HG02763 (cell line): Measurements from ENCODE around the gene NGLY1.

ENCODE experiments used
- ATAC-seq: cut with Tn5 transposase; IDR thresholded peaks from one replicate; pipeline ENCODE4 v1.9.1; 2021; ENCODE audit warnings: mild to moderate bottlenecking, moderate library complexity; ENCODE audit not compliant: unreplicated experiment

Gene NGLY1

DNA sequence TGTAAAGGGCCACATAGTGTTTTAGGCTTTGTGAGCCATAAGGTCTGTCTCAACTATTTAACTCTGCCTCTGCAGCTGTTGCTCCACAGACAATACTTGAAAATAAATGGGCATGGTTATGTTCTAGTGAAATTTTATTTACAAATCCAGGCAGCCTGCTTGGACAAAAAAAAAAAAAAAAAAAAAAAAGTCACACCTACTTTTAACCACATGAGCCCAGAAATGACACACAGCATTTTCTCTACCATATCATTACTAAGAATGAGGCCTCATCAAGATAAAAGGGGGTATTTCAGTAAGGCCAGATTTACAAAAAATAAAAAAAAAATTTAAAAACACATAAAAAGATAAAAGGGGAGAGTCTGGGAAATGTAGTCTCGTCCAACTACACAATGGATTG, 1.7 kb upstream of the NGLY1 start:
- no peak for ATAC-seq

DNA sequence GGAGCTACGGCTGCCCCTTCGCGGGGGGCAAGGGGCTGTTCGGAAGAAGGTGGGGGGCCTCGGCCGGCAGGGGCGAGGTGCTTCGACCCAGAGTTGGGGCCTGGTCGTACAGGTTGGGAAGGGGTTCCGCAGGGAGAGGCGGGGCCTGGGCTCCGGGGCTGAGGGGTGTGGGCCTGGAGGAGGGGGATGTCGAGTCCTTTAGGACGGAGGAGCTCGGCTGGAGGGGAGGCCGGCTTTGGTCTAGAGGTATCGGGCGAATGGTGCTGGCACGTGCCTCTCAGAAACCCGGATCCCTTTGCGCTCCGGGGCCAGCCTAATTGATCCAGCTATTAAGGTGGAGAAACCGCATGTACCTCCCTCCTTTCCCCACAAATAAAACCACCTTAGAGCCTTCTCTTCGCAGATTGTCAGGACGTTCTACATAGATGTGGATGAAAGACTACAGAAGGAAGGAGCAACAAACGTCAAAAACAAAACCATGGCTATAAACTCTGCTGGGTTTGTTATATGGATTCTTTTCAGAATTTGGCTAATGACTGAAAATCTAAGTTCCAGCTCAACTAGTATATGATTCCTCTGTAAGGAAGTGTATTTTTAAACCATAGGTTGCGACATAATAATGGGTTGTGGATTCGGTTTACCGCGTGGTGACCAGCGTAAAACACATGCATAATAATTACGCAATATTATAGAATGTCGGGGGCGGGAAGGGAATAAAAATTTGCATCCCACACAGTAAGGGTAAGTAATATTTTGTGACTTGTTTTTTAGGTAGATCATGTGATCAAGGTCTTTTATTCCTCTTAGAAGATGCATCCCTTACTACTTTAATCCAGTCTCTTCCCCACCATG, 644 bp upstream of the NGLY1 start:
- peak; percentile 29 for ATAC-seq

DNA sequence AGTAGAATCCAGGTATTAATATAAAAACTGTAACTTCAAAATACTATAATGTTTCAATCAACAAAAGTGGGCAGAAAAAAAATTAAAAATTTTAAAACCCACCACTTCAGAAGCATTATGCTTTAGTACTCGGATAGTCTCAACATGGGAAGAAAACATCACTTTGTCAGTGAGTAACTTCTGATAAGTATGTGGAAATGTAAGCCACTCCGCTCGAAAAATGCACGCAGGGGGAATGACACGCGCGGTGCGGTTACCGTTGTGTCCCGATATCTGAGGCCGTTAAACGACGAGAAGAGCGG, 656 bp downstream of the NGLY1 start:
- no peak for ATAC-seq

DNA sequence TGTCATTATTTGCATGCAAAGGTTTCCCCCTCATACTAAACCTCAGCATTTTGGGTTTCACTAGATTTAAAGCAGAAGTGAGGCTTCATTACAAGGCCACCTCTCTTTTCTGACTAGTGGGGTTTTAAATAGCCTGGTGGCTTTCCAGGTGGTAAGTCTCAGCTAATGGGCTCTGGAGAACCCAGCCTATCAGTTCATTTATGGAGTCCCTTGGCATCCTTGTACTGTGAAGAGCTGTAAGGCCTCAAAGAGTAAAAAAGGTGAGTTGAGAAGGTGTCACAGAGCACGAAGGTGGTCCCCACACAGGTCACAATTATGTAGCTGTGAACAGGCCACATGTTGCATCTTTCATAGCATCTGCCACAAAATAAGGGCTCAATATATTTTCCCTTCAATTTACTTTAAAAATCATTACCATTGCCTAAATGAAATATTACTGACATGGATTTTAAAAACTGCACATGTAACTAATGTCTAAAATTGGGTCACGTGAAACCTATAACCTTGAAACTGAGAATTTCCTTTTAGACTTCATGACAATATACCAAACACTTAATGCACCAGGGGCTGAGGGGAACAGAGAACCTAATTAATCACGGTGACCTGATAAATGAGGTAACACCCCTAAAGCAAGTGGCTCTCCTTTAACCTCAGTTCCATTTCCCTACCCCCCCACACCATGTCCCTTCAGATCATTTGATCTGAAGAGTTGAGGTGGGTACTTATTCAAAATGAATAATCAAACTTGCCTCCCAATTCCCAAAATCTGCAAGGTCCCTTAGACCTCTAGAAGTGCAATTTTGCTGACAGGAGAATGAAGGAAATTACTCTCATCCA, 1.3 kb downstream of the NGLY1 start:
- ATAC-seq = peak; percentile 53

DNA sequence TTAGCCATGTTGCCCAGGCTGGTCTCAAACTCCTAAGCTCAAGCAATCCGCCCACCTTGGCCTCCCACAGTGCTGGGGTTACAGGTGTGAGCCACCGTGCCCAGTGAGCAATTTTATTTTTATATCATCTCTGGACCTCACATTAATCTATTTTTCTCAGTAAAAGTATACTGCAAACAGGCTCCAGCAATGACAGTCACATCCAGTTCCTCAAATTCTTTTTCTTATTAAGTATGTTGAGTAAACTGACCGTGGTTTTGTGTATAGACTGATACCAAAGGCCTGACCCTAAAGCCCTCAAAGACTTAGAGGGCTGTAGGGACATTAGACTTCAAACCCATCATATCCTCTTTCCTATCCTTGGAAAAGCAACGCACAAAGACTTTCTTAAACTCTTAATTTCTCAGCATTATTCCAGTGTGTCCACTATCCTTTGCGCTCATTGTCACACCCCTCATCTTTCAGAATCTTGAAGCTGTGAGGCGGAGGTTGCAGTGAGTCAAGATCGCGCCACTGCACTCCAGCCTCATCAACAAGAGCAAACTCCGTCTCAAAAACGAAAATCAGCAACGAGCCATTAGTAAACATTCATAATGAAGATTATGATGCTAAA, 2.0 kb downstream of the NGLY1 start:
- ATAC-seq = no peak

DNA sequence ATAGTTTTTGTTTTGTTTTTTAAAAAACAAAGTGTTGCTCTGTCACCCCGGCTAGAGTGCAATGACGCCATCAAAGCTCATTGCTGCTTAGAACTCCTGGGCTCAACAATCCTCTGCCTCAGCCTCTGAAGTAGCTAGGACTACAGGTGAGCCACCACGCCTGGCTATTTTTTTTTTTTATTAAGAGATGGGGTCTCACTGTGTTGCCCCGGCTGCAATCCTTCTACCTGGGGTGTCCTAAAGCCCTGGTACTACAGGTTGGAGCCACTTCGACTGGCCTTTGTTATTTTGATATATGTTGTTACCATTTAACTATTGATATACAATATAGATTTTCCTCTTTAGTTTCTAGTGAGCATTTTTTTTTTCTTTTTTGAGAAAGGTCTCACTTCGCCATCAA, 2.6 kb downstream of the NGLY1 start:
- no peak for ATAC-seq

DNA sequence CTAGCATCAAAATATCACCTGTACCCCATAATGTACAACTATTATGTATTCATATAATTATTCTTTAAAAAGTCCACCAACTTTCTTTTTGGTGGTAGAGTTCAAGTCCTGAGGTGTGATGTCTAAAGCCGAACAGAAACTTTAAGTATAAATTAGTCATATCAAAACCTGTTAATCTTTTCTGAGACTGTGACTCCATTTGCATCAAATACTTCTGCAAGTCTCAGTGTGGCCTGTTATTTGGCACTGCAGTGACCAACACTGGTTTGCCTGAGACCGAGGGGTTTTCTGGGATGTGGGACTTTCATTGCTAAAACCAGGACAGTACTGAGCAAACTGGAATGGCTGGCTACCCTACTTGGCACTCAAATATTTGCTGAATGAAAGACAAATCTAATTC, 7.3 kb downstream of the NGLY1 start:
- ATAC-seq = peak; percentile 46

DNA sequence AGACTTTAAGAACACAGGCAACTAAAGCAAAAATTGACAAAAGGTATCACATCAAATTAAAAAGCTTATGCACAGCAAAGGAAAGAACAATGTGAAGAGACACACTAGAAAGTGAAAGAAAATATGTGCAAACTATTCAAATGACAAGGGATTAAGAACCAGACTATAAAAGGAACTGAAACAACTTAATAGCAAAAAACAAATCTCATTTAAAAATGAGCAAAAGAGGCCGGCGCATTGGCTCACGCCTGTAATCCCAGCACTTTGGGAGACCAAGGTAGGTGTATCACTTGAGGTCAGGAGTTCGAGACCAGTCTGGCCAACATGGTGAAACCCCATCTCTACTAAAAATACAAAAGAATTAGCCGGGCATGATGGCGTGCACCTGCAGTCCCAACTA, 14.4 kb downstream of the NGLY1 start:
- ATAC-seq = peak; percentile 80

DNA sequence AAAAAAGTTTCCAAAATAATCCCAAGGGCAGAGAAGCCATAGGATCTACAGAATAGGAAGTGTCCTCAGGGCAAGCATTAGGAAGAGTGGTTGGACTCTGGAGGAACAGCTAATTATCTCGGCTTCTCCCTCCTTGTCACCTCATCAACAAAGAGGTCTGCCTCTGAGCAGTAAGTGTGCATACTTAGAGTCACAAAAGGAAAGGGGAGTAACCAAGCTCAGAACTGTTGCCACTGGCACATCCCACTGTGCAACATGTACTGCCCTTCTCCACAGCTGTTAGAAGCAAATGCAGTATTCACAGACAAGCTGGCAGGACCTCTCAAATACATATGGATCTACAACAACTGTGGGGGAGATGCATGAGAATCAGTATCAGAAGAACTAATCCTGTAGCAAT, 31.5 kb downstream of the NGLY1 start:
- ATAC-seq = no peak

DNA sequence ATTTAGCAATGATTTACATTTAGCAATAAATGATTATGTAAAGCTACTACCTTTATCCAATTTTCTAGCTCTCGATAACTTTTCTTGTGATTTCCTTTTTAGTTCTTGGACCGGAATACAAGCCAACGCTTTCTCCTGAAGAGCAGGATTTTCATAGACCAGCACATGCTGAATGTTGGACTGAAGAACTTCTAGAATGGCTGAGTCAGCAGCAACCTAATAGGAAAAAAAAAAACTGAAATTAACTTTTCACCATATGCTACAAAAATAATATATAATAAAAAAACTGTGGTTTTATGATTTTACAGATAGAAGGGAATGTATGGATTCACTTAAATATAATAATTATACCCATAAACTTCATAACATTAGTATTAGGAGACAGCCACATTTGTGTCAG, 32.2 kb downstream of the NGLY1 start:
- no peak for ATAC-seq

DNA sequence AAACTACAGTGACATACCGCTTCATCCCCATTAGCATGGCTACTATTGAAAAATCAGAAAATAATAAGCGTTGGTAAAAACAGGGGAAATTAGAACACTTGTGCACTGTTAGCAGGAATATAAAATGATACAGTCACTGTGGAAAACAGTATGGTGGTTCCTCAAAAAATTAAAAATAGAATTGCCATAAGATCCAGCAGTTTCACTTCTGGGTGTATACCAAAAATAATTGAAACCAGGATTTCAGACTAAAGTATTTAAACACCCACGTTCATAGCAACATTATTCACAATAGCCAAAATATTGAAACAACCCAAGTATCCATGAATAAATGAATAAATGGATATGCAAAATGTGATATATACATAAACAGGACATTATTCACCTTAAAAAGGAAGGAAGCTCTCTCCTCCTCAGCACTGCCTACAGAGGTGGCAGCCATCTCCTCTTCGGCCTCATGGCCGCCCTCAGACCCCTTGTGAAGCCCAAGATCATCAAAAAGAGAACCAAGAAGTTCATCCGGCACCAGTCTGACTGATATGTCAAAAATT, 34.1 kb downstream of the NGLY1 start:
- ATAC-seq = no peak

DNA sequence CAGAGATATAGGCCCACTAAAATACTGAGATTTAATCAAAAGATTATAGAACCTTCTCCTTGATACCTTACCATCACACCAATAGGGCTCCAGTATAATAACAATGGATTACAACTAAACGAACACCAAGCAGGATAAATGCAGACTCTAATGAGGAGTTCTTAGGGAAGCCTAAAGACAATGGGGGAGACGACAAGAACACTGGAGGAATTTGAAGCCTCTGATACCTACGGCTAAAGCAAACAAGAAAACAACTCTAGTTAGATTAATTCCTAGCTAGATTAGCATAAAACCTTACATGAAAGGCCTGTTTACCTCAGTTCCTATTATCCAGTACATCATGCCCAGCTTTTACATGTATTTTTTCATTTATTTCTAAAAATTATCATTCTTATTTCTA, 35.1 kb downstream of the NGLY1 start:
- no peak for ATAC-seq

DNA sequence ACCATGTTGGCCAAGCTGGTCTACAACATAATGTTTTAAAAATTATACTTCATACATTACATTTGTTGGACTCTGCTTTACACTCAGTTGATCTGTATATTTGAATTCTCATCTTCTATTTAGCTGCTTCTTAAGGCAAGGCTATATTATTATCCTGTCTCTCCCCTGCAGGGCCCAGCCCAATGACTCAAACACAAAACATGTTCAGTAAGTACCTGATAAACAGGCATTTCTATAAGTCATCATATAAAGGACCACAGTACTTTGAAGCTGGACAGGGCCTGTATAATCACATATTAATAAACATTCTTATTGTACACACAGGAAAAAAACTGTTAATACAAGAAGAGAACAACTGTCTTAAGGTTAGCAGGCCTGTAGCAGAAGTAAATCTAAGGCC, 36.2 kb downstream of the NGLY1 start:
- no peak for ATAC-seq

DNA sequence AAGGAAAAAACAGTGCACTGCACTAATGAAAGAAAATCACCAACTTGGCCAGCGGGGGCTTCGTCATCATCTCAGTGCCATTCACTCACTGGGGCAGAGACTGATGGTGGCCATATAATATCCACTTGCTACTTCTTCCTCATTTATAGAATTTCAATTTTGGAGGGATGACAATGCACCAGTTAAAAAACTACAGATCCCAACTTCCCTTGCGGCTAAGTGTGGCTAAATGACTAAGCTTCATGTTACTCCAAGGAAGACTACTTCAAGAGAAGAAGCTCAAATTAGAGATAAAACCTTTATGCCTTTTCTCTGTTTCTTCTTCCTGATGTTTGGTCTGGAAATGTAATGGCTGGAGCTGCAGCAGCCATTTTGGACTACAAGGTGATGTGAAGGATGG, 38.8 kb downstream of the NGLY1 start:
- no peak for ATAC-seq

DNA sequence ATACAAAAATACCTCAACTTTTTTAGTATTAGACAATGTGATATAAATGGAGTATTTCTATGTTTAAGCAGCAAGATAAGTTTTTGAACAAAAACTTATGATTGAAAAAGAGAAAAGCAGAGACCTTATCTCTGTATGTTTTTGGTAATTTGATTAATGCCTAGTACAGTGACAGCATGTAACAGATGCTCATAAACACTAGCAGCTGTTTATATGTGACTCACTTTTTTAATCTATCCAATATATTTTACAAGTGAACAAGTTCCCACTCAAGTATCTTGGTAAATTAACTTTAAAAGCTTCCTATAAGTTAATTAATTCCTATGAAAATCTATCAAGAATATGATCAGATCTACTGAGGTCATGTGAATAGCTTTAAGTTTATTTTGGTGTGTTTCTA, 55.1 kb downstream of the NGLY1 start:
- ATAC-seq = no peak

DNA sequence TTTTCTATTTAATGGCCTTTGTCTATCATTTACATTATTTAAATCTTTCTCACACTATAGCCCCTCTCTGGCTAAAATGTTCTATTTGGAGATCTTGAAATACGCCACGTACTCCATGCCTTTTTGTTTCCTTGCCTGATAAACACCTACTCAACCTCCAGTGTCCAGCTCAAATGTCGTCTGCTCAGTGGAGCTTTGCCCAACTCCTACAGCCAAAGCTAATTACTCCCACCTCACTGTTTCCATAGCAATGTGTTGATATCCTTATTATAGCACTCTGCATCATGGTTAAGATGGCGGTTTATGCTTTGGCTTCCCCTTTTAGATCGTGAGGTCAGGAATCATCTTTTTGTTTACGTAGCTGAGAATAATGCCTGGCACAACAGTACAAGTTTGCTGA, 55.9 kb downstream of the NGLY1 start:
- ATAC-seq = no peak

DNA sequence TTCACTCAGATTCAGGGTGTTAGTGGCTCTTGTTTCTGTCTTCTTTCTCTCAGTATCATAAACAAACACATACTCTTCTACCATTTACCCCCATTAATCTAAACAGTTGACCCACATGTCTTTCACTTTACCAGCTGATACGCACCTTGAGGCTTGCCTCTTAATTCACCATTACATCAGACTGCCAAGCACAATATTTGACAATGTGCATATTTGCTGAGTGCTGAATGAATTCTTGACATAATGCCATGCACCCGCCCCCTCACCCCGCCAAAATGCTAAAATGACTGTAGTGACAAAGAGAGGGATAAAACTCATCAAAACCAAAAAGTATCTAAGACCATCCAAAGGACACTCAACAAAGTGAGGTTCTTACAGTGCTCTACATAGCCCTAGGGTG, 57.4 kb downstream of the NGLY1 start:
- ATAC-seq = no peak

DNA sequence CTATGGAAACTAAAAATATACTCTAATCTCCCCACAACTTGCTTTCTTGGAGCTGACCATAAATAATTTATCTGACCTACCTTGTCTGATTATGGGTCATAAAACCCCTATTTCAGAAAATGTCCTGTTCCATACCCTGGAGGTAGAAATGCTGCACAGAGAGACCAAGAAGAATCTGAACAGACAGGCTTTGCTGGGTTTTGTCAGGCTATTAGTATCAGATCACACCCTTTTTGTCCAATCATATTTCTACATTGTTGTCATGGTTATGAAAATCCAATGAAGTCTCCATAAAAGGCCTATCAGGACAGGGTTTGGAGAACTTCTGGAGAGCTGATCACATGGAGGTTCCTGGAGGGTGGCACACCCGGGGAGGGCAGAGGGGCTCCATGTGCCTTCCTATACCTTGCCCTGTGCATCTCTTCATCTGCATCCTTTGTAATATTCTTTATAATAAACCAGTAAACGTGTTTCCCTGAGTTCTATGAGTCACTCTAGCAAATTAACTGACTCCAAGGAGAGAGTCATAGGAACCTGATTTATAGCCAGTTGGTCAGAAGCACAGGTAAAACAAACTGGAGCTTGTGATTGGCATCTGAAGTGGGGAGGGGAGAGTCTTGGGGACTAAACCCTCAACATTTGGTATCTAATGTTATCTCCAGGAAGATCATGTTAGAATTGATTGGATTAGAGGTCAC, 58.1 kb downstream of the NGLY1 start:
- ATAC-seq = no peak

DNA sequence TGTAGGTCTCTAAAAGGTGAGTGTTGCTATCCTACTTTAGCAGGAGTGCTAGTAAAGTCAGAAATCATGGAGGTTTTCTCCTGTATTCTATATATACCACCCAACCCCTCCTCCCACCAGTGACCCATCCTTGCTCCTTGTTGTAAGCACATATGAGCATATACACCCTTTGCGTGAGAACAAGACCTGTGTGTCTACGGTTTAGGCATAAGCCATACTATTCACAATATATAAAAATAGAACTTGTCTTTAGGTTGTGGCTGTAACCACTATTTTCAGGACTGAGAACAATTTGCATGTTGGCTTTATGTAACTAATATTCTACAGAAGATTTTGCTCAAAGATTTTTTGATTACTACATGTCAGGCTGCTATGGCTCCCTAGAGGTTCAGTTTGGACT, 59.4 kb downstream of the NGLY1 start:
- ATAC-seq = peak; percentile 54

DNA sequence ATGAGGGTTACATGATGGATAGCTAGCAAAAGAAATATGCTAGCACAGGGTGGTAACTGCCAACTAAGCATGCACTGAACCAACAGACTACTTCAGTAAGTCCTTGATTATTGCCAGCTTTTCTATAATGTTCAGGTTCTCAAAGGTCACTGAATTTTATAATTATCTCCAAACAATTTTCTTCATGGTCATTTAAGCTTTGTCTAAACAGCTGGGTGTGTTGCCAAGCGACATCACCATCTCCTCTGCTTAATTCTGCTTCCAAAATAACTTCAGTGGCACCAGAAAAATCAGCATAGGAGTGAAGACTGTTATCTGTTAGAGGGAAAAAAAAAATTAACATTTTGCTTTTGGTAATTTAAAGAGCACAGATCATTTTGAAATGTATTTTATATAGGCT, 63.9 kb downstream of the NGLY1 start:
- no peak for ATAC-seq

DNA sequence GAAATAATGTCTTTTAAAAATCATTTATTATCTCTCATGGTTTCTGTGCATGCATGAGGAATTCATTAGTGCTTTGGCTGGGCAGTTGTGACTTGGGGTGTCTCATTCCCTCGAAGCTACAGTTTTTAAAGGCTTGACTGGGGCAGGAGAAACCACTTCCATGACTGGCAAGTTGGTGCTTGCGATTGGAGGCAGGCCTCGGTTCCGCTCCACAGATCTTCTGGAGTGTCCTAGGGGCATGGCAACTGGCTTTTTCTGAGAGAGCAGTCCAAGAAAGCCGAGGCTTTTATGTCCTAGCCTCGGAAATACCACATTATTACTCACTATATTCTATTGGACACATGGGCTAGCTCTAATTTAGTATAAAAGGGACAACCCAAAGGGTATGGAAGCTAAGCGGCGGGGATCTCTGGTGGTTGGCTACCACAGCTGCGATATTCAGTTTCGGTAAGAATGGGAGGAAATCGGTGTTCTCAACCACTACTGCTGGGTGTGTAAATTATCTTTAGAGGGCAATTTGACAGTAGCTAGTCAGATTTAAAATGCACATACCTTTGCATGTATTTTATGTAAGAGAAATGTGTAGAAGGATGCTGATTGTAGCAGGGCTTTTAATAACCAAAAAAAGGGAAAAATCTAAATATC, 69.8 kb downstream of the NGLY1 start:
- ATAC-seq = no peak
